Ascending aorta (tissue), 2 donors: ENCODE results near the gene SYTL1. TPM values are rescaled to one million over a fixed set of nuclear protein-coding genes. Genes with fewer than 3 reads are reported as not detected.

Experiments used
- DNase-seq, 2 donors: peaks; one replicate each; pipeline ENCODE4 v3.0.0-alpha.2; 2019; ENCODE audit warnings: low spot score in 2 of 2
- H3K27ac ChIP-seq, 2 donors: fragments of 200-600 bp; sonication (generic); one replicate each; pipeline ENCODE4 v1.5.1; 2016 to 2017; ENCODE audit warnings: mild to moderate bottlenecking in 1 of 2
- H3K27me3 ChIP-seq: fragments of 200-600 bp; sonication (generic); one replicate; pipeline ENCODE4 v1.5.1; 2017
- H3K36me3 ChIP-seq, 2 donors: fragments of 200-600 bp; sonication (generic); one replicate each; pipeline ENCODE4 v1.5.1; 2016
- H3K4me1 ChIP-seq, 2 donors: fragments of 200-600 bp; sonication (generic); one replicate each; pipeline ENCODE4 v1.5.1; 2016 to 2017; ENCODE audit warnings: mild to moderate bottlenecking in 1 of 2
- H3K4me3 ChIP-seq, 2 donors: fragments of 200-600 bp; sonication (generic); one replicate each; pipeline ENCODE4 v1.5.1; 2016 to 2017; ENCODE audit warnings: mild to moderate bottlenecking in 1 of 2
- H3K9me3 ChIP-seq, 2 donors: fragments of 200-600 bp; sonication (generic); one replicate each; pipeline ENCODE4 v1.5.1; 2016
- CTCF ChIP-seq, 3 experiments: fragments of 200-600 bp in 2 of 3; fragments of 450-650 bp in 1 of 3; sonication (generic) in 2 of 3; IDR thresholded peaks; one replicate each; pipeline ENCODE4 v1.5.1; 2016 to 2019; ENCODE audit warnings: antibody characterized with exemption in 3 of 3, mild to moderate bottlenecking in 1 of 3, moderate library complexity in 1 of 3
- intact Hi-C: fragments of 100-400 bp; cut with DNase I; formaldehyde crosslinking; loops from one replicate; pipeline ENCODE4 v1.15.1; 2023
- total RNA-seq: library from RNA; depleted of rRNA; stranded (reverse); fragments of >200 nt; gene quantifications from one replicate; pipeline ENCODE4 v1.1.0, GENCODE V29; 2016

Gene SYTL1
- total RNA-seq, 1 donor from 2014 or later = 0.21 TPM

GRCh38 chr1:27342778-27343638 is 1.2 kb downstream of the SYTL1 start:
- DNase-seq = no peak
- Histone ChIP-seq H3K27ac (no peak overlapping the region), H3K4me3 (no peak overlapping the region), H3K9me3 (no peaks in the 10 kb centered on the region), H3K4me1 (no peaks in the 10 kb centered on the region), H3K27me3 (no peaks in the 10 kb centered on the region), H3K36me3 (peaks cover 0 to 3% of the 10 kb centered on the region in 2 donors)
- TF ChIP-seq CTCF (IDR thresholded peaks at IDR 0.05) = no peak
- intact Hi-C loops = loop anchor here (5.0 kb wide), 1 partner anchor 39 kb away; the partner anchor contains the start of gene CD164L2

GRCh38 chr1:27343639-27344025 is 1.8 kb downstream of the SYTL1 start:
- no peak overlapping the region for H3K27ac ChIP-seq
- no peaks in the 10 kb centered on the region for H3K4me1 ChIP-seq
- TF ChIP-seq CTCF (IDR thresholded peaks at IDR 0.05) = no peak
- peaks cover 0 to under 1% of the 10 kb centered on the region in 2 donors for H3K36me3 ChIP-seq
- H3K4me3 ChIP-seq = no peak overlapping the region
- intact Hi-C loops = loop anchor here (5.0 kb wide), 1 partner anchor 39 kb away; the partner anchor contains the start of gene CD164L2
- no peak for DNase-seq
- H3K27me3 ChIP-seq = no peaks in the 10 kb centered on the region
- no peaks in the 10 kb centered on the region for H3K9me3 ChIP-seq

GRCh38 chr1:27345272-27345671 is 3.5 kb downstream of the SYTL1 start:
- no peak for TF ChIP-seq CTCF (IDR thresholded peaks at IDR 0.05)
- no peaks in the 10 kb centered on the region for H3K36me3 ChIP-seq
- intact Hi-C loops = no loop called here

GRCh38 chr1:27346357-27346756 is 4.5 kb downstream of the SYTL1 start:
- H3K4me1 ChIP-seq = peaks cover 9 to 23% of the 10 kb centered on the region in 2 donors
- no peak overlapping the region for H3K27ac ChIP-seq
- H3K4me3 ChIP-seq = no peak overlapping the region
- no peaks in the 10 kb centered on the region for H3K9me3 ChIP-seq
- peaks cover 5% of the 10 kb centered on the region for H3K27me3 ChIP-seq
- DNase-seq = no peak
- TF ChIP-seq CTCF (IDR thresholded peaks at IDR 0.05) = no peak
- intact Hi-C loops = no loop called here
- H3K36me3 ChIP-seq = no peaks in the 10 kb centered on the region

More at GRCh38 chr1:27345272-27345671, 3.5 kb downstream of the SYTL1 start:
- H3K9me3 ChIP-seq = no peaks in the 10 kb centered on the region
- H3K4me1 ChIP-seq = peaks cover 9 to 14% of the 10 kb centered on the region in 2 donors
- peaks cover 5% of the 10 kb centered on the region for H3K27me3 ChIP-seq
- H3K4me3 ChIP-seq = no peak overlapping the region
- no peak for DNase-seq
- H3K27ac ChIP-seq = no peak overlapping the region

GRCh38 chr1:27346991-27347624 is 5.3 kb downstream of the SYTL1 start:
- no peak overlapping the region for H3K4me3 ChIP-seq
- DNase-seq = no peak
- H3K4me1 ChIP-seq = peaks cover 9 to 23% of the 10 kb centered on the region in 2 donors
- no peak overlapping the region for H3K27ac ChIP-seq
- TF ChIP-seq CTCF (IDR thresholded peaks at IDR 0.05) = no peak
- no peaks in the 10 kb centered on the region for H3K9me3 ChIP-seq
- peaks cover 5% of the 10 kb centered on the region for H3K27me3 ChIP-seq
- H3K36me3 ChIP-seq = no peaks in the 10 kb centered on the region
- intact Hi-C loops = no loop called here
